ENCODE measurements around the gene NDRG4. TPM values are rescaled to one million over a fixed set of nuclear protein-coding genes. Genes with fewer than 3 reads are reported as not detected.

NDRG4 gene
- total RNA-seq, 4 donors from 2014 or later: 3.3 to 12.9 (median 9.3) TPM

DNA sequence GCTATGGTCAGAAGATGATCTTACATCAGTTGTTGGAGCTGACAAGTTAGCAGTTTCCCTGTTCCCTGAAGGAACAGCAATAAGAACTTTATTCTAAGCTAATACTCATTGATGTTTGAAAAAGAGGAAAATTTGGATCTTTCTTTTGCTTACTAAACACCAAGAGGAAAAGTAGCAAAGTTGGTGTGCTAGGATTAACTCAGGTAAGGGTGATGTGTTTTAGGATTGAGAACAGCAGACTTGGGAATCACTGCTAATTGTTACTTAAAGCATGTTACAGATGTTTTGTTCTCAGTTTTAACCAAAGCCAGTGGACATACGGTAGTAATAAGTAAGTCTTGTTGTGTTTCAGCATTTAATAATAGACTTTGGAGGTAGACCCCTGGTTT lies 19.0 kb downstream of the NDRG4 start:
- Histone ChIP-seq H3K9me3 (no peaks in the 10 kb centered on the region), H3K4me3 (replicated peaks in 1 of 3) (no peak overlapping the region), H3K36me3 (peaks cover 44 to 69% of the 10 kb centered on the region in 2 donors), H3K4me1 (peaks cover 9 to 10% of the 10 kb centered on the region in 2 donors), H3K27ac (no peak overlapping the region), H3K27me3 (no peaks in the 10 kb centered on the region)
- intact Hi-C loops (cut with DNase I): loop anchor here (10.0 kb wide), 1 partner anchor 236 kb away; no protein-coding TSS in a partner anchor
- 87 to 91% methylated on average over 1 of the region's 1 CpG for WGBS, 2 donors
- no peak for DNase-seq
- TF ChIP-seq, protein P1, sequence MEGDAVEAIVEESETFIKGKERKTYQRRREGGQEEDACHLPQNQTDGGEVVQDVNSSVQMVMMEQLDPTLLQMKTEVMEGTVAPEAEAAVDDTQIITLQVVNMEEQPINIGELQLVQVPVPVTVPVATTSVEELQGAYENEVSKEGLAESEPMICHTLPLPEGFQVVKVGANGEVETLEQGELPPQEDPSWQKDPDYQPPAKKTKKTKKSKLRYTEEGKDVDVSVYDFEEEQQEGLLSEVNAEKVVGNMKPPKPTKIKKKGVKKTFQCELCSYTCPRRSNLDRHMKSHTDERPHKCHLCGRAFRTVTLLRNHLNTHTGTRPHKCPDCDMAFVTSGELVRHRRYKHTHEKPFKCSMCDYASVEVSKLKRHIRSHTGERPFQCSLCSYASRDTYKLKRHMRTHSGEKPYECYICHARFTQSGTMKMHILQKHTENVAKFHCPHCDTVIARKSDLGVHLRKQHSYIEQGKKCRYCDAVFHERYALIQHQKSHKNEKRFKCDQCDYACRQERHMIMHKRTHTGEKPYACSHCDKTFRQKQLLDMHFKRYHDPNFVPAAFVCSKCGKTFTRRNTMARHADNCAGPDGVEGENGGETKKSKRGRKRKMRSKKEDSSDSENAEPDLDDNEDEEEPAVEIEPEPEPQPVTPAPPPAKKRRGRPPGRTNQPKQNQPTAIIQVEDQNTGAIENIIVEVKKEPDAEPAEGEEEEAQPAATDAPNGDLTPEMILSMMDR (IDR thresholded peaks at IDR 0.05): no peak
- no peak for TF ChIP-seq POLR2A (IDR thresholded peaks at IDR 0.05)

DNA sequence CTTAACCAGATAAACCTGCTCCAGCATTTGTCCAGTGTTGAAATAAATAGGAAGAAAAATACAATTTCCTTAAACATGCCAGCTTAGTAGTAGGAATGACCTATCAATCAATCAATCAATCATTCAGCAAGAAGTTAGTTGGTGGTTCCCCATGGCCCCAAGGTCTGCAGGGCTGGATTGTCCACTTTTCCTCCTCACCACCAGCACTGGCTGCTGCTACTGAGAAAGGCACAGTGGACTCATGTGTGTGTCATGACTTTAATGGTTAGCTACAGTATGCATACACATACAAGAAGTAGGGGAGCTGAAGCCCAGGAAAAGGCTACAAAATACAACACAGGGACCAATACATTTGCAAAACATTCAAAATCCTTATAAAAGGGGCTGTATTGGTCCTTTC lies 19.8 kb downstream of the NDRG4 start:
- Histone ChIP-seq H3K27ac (no peak overlapping the region), H3K27me3 (no peaks in the 10 kb centered on the region), H3K36me3 (peaks cover 50 to 76% of the 10 kb centered on the region in 2 donors), H3K9me3 (no peaks in the 10 kb centered on the region), H3K4me3 (replicated peaks in 1 of 3) (no peak overlapping the region), H3K4me1 (peaks cover 9 to 10% of the 10 kb centered on the region in 2 donors)
- no peak for DNase-seq
- intact Hi-C loops (cut with DNase I): loop anchor here (10.0 kb wide), 1 partner anchor 235 kb away; no protein-coding TSS in a partner anchor
- TF ChIP-seq, protein P1 (IDR thresholded peaks at IDR 0.05): no peak
- no peak for TF ChIP-seq POLR2A (IDR thresholded peaks at IDR 0.05)

DNA sequence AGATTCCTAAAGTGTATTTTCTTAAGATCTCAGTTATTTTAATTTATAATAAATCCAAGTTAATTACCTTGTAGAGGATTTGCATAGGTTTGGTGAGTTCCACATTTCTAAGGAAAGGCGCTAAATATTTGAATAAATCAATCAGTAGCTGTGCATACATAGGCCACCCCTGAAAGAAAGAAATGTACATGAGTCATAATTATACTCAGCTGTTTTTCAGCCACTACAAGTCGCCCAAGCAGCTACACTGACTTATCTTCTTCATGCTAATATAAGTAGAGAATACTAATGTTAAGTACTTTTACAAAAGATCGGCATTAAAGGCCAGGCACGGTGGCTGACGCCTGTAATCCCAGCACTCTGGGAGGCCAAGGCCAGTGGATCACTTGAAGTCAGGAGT lies 30.2 kb downstream of the NDRG4 start:
- no peaks in the 10 kb centered on the region for H3K4me1 ChIP-seq
- H3K9me3 ChIP-seq: no peaks in the 10 kb centered on the region
- TF ChIP-seq, protein P1 (IDR thresholded peaks at IDR 0.05): no peak
- TF ChIP-seq POLR2A (IDR thresholded peaks at IDR 0.05): no peak
- intact Hi-C loops (cut with DNase I): no loop called here
- H3K4me3 ChIP-seq (replicated peaks in 1 of 3): no peak overlapping the region
- H3K36me3 ChIP-seq: peaks cover 85 to 89% of the 10 kb centered on the region in 2 donors
- DNase-seq: no peak
- 94 to 95% methylated on average over 5 of the region's 5 CpGs for WGBS, 2 donors
- H3K27ac ChIP-seq: no peak overlapping the region
- no peaks in the 10 kb centered on the region for H3K27me3 ChIP-seq

DNA sequence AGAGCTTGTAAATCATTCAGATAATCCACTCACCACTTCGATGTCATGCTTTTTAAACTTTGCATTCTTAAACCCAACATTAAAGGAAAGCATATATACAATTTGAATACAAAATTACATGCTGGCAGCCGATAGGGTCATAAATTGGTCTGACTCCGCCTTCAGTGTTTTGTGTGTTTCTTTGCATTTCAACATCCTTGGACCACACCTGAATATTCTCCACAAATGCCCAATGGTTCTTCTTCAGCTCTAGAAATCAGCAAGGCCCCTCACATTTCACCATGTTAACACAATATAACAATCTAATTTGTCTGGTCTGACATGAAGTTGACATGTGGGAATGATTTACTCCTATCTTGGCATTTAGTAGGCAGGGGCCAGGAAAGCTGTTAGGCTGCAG lies 32.5 kb downstream of the NDRG4 start:
- Histone ChIP-seq H3K9me3 (no peaks in the 10 kb centered on the region), H3K27me3 (no peaks in the 10 kb centered on the region), H3K36me3 (peaks cover 93 to 96% of the 10 kb centered on the region in 2 donors), H3K4me3 (replicated peaks in 1 of 3) (no peak overlapping the region), H3K27ac (no peak overlapping the region), H3K4me1 (no peaks in the 10 kb centered on the region)
- intact Hi-C loops (cut with DNase I): no loop called here
- WGBS, 2 donors: 95 to 96% methylated on average over 3 of the region's 3 CpGs
- no peak for DNase-seq
- TF ChIP-seq, protein P1 (IDR thresholded peaks at IDR 0.05): no peak
- TF ChIP-seq POLR2A (IDR thresholded peaks at IDR 0.05): no peak

DNA sequence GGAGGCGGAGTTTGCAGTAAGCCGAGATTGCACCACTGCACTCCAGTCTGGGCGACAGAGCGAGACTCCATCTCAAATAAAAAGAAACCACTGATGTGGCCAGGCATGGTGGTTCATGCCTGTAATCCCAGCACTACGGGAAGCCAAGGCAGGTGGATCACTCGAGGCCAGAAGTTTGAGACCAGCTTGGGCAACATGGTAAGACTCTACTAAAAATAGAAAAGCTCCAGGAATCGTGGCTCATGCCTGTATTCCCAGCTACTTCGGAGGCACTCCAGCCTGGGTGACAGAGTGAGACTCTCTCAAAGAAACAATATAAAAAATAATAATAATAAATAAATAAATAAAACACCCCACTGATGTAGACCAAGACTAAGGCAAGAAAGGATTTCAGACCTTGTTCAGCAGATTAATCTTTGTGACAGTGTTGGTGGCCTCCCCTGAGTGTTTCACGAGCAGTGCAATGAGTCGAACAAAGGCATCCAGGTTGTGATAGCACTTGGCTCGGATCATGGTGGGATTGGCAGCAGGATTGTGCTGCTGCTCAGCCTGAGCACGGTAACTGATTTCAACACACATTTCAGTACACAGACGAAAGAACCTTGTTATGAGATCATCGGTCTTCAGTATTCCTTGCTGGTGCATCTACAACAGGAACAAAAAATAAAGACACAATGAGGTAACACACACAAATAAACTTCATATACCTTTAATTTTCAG lies 34.0 kb downstream of the NDRG4 start:
- TF ChIP-seq, protein P1 (IDR thresholded peaks at IDR 0.05): no peak
- TF ChIP-seq POLR2A (IDR thresholded peaks at IDR 0.05): no peak
- no peak overlapping the region for H3K27ac ChIP-seq
- H3K4me3 ChIP-seq (replicated peaks in 1 of 3): no peak overlapping the region
- intact Hi-C loops (cut with DNase I): no loop called here
- DNase-seq: no peak
- no peaks in the 10 kb centered on the region for H3K4me1 ChIP-seq
- H3K27me3 ChIP-seq: no peaks in the 10 kb centered on the region
- no peaks in the 10 kb centered on the region for H3K9me3 ChIP-seq
- peaks cover 95 to 98% of the 10 kb centered on the region in 2 donors for H3K36me3 ChIP-seq
- 93 to 95% methylated on average over 14 of the region's 14 CpGs for WGBS, 2 donors
